ENCODE measurements around the gene ZIC4. TPM values are rescaled to one million over a fixed set of nuclear protein-coding genes. Genes with fewer than 3 reads are reported as not detected.

The ZIC4 gene
- total and polyA plus RNA-seq, 4 donors, result 0.09 to 1.4 (median 0.37) TPM

DNA sequence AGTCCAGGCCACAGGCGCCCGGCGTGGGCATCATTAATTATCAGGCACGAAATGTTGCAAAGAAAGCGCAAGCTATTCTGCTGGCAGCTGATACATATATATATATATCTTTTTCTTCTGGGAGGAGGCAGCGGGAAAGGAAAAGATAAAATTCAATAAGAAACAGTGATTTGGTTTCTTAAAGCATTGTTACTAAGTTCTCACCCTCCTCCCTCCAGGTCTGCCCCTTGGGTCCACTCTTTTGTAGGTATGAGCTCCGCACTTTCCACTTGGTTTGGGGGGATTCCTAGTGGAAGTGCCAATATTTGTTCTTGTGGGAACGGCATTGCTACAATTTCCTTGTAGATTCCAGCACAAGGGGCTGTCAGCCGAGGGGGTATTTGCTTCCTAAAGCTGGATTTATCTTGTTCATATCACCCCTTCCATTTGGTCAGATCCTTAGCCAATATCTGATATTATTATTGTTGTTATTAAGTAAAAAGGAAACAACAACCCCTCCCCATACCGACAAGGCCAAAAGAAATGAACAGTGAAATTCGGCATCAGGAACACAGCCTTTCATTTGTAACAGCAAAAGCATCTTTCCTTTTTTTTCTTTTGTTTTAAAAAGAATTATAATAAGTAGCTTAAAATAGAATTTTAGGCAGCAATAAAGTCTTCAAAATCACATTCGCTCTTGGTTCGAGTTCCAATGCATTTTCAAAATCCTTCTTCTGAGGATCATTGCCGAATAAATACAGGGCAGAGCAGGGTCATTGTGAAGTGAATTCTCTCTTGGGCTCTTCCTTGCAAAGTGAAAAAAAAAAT is 18.4 kb upstream of the ZIC4 start:
- no peak for ATAC-seq (ENCODE audit: low FRiP score)
- 44 to 49% methylated on average over 14 of the region's 14 CpGs for WGBS, 2 donors
- intact Hi-C loops (cut with DNase I), result no loop called here

DNA sequence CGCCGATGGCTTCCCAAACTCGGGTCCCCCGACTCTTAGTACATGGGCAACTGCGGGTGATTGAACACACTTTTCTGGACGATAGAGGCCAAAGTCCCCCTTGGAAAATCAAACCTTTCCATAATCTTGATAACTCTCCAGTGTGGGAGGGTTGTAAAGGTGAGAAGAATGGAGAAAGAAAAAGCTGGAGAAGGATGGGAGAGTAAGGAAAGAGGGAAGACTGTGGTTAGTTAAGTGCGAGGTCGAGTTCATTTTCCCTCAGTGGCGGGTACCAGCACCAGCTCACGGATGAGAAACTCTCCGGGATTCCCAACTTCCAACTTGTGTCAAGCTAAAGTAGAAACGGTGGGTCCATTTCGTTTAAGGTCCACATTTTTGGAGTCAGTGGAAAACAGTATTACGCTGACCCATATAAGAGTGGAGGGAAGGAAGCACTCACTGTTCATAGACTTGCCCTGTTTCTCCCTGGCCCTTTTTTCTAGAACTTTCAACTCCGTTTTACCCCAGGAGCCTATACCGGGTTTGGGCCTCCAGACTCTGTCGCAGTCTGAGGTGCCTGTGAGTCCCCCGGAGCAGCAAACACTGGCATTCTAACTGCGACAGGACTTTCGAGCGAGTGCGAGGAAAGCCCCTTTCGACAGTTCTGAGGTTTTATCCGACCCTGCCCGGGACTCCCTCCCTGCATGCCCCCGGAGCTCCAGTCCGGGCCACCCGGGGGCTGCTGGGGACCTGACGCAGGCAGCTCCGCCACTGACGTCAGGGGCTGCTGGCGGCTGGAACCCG is 17.6 kb upstream of the ZIC4 start:
- H3K36me3 ChIP-seq (ENCODE audit: control insufficient read depth in 1 of 2, insufficient read depth in 2 of 2, low read length in 1 of 2), result no peaks in the 10 kb centered on the region
- H3K9me3 ChIP-seq (ENCODE audit: control insufficient read depth, low read length), result no peaks in the 10 kb centered on the region
- DNase-seq, result no peak
- intact Hi-C loops (cut with DNase I), result no loop called here
- H3K4me3 ChIP-seq (ENCODE audit: low read length in 2 of 2), result no peak overlapping the region
- H3K27ac ChIP-seq (ENCODE audit: low read depth in 1 of 2, low read length in 2 of 2), result no peak overlapping the region
- WGBS, 2 donors, result 20 to 22% methylated on average over 32 to 33 of the region's 33 CpGs
- no peak for ATAC-seq (ENCODE audit: low FRiP score)
- no peaks in the 10 kb centered on the region for H3K27me3 ChIP-seq (ENCODE audit: control insufficient read depth in 1 of 2, insufficient read depth in 2 of 2, low read length in 1 of 2)
- H3K4me1 ChIP-seq (ENCODE audit: control insufficient read depth in 1 of 2, insufficient read depth in 2 of 2, low read length in 2 of 2), result no peaks in the 10 kb centered on the region

More for the DNA sequence above, 18.4 kb upstream of the ZIC4 start:
- no peaks in the 10 kb centered on the region for H3K4me1 ChIP-seq (ENCODE audit: control insufficient read depth in 1 of 2, insufficient read depth in 2 of 2, low read length in 2 of 2)
- no peaks in the 10 kb centered on the region for H3K9me3 ChIP-seq (ENCODE audit: control insufficient read depth, low read length)
- H3K36me3 ChIP-seq (ENCODE audit: control insufficient read depth in 1 of 2, insufficient read depth in 2 of 2, low read length in 1 of 2), result no peaks in the 10 kb centered on the region
- H3K4me3 ChIP-seq (ENCODE audit: low read length in 2 of 2), result peak overlapping the region in 1 of 2 donors; percentile 22
- H3K27ac ChIP-seq (ENCODE audit: low read depth in 1 of 2, low read length in 2 of 2), result no peak overlapping the region
- DNase-seq, result no peak
- H3K27me3 ChIP-seq (ENCODE audit: control insufficient read depth in 1 of 2, insufficient read depth in 2 of 2, low read length in 1 of 2), result no peaks in the 10 kb centered on the region

DNA sequence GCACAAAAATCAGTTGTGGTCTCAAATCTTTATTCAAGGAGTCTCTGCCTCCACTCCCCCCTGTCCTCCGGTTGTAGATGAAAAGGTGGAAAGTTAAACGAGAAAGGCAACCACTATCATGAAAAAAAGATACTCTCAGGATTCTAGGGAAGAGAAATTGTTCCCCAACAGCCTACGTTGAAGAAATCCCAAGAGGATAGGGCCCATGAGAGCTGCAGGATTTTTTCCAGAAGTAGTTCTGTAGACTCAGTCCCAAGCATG is 17.1 kb upstream of the ZIC4 start:
- Histone ChIP-seq H3K27ac (ENCODE audit: low read depth in 1 of 2, low read length in 2 of 2) (no peak overlapping the region), H3K4me3 (ENCODE audit: low read length in 2 of 2) (no peak overlapping the region), H3K4me1 (ENCODE audit: control insufficient read depth in 1 of 2, insufficient read depth in 2 of 2, low read length in 2 of 2) (no peaks in the 10 kb centered on the region), H3K36me3 (ENCODE audit: control insufficient read depth in 1 of 2, insufficient read depth in 2 of 2, low read length in 1 of 2) (no peaks in the 10 kb centered on the region), H3K27me3 (ENCODE audit: control insufficient read depth in 1 of 2, insufficient read depth in 2 of 2, low read length in 1 of 2) (no peaks in the 10 kb centered on the region), H3K9me3 (ENCODE audit: control insufficient read depth, low read length) (no peaks in the 10 kb centered on the region)
- DNase-seq (no peak), ATAC-seq (ENCODE audit: low FRiP score) (no peak)
- WGBS, 2 donors, result 6 to 17% methylated on average over 3 of the region's 3 CpGs
- intact Hi-C loops (cut with DNase I), result no loop called here

DNA sequence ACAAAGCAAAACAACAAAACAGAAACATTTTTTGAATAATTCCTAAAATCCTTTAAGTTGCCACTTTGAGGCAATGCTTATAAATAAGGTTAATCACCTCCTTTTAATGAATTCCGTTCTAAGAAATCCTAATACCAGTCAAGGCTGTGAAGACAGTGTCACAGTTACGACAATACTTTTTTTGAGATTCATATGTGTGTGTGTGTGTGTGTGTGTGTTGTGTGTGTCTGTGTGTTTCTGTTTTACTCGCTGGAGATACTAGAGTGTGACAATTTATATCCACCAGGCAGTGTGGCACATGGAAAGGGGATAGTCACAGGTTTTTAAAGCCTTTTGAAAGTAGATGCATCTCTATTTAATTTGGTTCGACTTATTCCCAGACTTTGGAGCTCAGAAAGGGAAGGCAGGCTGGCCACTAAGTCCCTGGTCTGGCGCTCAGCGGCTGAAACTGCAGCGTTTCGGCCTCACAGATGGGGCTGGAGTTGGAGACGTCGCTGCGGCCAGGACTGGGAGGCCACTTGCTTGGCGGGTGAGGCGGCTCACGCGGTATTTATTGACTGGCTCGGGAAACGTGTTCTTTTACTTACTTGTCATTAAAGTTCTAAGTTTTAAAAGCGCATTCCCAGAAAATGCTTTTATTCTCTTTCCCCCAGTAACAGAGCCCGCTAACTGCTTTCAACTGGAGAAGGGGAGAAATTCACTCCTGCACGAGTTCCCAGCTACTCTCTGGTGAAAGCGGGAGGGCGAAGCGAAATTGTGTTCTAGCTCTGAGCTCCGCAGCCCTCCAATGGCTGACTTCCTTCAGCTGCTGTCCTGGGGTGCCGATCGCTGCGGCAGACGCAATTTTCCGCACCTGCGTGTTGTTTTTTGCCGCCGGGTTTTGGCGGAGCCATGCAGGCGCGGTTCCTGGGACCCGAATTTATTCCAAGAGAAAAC is 16.5 kb upstream of the ZIC4 start:
- WGBS, 2 donors, result 21 to 23% methylated on average over 36 of the region's 36 CpGs
- Histone ChIP-seq H3K36me3 (ENCODE audit: control insufficient read depth in 1 of 2, insufficient read depth in 2 of 2, low read length in 1 of 2) (no peaks in the 10 kb centered on the region), H3K27ac (ENCODE audit: low read depth in 1 of 2, low read length in 2 of 2) (no peak overlapping the region), H3K27me3 (ENCODE audit: control insufficient read depth in 1 of 2, insufficient read depth in 2 of 2, low read length in 1 of 2) (no peaks in the 10 kb centered on the region), H3K9me3 (ENCODE audit: control insufficient read depth, low read length) (no peaks in the 10 kb centered on the region), H3K4me1 (ENCODE audit: control insufficient read depth in 1 of 2, insufficient read depth in 2 of 2, low read length in 2 of 2) (no peaks in the 10 kb centered on the region), H3K4me3 (ENCODE audit: low read length in 2 of 2) (no peak overlapping the region)
- DNase-seq (no peak), ATAC-seq (ENCODE audit: low FRiP score) (no peak)
- intact Hi-C loops (cut with DNase I), result no loop called here

DNA sequence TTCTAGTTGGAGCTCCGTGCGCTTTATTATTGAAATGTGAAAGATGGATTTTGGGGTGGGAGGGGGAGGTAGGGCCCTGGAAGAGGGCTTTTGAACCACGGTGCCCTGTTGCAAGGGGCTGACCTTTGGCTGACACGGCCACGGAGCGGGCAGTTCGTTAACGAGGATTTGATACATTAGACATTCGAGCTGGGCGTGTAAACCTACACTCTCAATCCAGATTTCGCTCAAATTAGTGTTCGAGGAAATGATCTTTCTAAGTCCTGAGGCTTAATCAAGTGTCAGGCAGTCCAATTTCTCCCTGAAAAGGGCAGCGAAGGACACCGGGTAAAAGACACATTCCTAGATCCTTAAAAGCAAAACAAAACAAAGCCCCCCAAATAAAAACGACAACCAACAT is 15.9 kb upstream of the ZIC4 start:
- H3K36me3 ChIP-seq (ENCODE audit: control insufficient read depth in 1 of 2, insufficient read depth in 2 of 2, low read length in 1 of 2), result no peaks in the 10 kb centered on the region
- ATAC-seq (ENCODE audit: low FRiP score) (no peak), DNase-seq (no peak)
- 31 to 32% methylated on average over 15 of the region's 15 CpGs for WGBS, 2 donors
- H3K9me3 ChIP-seq (ENCODE audit: control insufficient read depth, low read length), result no peaks in the 10 kb centered on the region
- H3K27me3 ChIP-seq (ENCODE audit: control insufficient read depth in 1 of 2, insufficient read depth in 2 of 2, low read length in 1 of 2), result no peaks in the 10 kb centered on the region
- no peak overlapping the region for H3K27ac ChIP-seq (ENCODE audit: low read depth in 1 of 2, low read length in 2 of 2)
- intact Hi-C loops (cut with DNase I), result no loop called here
- no peaks in the 10 kb centered on the region for H3K4me1 ChIP-seq (ENCODE audit: control insufficient read depth in 1 of 2, insufficient read depth in 2 of 2, low read length in 2 of 2)
- H3K4me3 ChIP-seq (ENCODE audit: low read length in 2 of 2), result no peak overlapping the region

DNA sequence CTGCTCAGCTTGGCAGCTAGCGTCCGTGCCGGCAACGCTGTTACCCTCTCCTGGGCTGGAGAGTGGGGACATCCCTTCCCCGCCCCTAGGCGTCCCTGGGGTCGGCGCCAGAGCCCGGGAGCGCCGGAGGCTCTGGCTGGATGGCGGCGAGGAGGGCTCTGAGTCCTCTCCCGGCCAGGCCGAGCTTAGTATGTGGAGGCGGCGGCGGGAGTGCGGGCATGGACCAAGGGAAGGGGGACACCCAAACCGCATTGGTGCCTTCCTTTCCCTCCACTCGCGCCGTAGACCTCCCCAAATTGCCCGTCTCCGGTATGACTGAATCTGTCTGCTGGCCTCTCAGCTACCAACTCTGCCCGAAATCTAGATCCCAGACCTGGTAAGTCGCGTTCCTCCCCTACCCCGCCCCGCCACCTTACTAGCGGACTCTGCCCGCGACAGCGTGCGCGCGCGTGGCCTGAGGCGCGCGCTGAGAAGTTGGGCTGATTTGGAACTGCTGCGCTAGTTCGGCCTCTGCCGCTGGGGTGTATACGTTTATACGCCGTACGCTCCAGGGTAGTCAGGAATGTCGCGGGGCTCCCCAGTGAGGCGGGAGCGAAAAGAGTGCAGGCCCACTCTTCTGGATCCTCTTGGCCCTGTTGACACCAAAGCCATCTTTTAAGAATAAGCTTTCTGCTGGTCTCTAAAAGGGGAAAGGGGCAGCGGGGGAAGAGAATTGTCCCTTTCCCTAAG is 15.0 kb upstream of the ZIC4 start:
- intact Hi-C loops (cut with DNase I), result no loop called here
- H3K27me3 ChIP-seq (ENCODE audit: control insufficient read depth in 1 of 2, insufficient read depth in 2 of 2, low read length in 1 of 2), result no peaks in the 10 kb centered on the region
- H3K36me3 ChIP-seq (ENCODE audit: control insufficient read depth in 1 of 2, insufficient read depth in 2 of 2, low read length in 1 of 2), result no peaks in the 10 kb centered on the region
- no peak for ATAC-seq (ENCODE audit: low FRiP score)
- DNase-seq, result no peak
- H3K27ac ChIP-seq (ENCODE audit: low read depth in 1 of 2, low read length in 2 of 2), result no peak overlapping the region
- no peak overlapping the region for H3K4me3 ChIP-seq (ENCODE audit: low read length in 2 of 2)
- no peaks in the 10 kb centered on the region for H3K4me1 ChIP-seq (ENCODE audit: control insufficient read depth in 1 of 2, insufficient read depth in 2 of 2, low read length in 2 of 2)
- 5 to 7% methylated on average over 49 to 53 of the region's 53 CpGs for WGBS, 2 donors
- H3K9me3 ChIP-seq (ENCODE audit: control insufficient read depth, low read length), result no peaks in the 10 kb centered on the region

DNA sequence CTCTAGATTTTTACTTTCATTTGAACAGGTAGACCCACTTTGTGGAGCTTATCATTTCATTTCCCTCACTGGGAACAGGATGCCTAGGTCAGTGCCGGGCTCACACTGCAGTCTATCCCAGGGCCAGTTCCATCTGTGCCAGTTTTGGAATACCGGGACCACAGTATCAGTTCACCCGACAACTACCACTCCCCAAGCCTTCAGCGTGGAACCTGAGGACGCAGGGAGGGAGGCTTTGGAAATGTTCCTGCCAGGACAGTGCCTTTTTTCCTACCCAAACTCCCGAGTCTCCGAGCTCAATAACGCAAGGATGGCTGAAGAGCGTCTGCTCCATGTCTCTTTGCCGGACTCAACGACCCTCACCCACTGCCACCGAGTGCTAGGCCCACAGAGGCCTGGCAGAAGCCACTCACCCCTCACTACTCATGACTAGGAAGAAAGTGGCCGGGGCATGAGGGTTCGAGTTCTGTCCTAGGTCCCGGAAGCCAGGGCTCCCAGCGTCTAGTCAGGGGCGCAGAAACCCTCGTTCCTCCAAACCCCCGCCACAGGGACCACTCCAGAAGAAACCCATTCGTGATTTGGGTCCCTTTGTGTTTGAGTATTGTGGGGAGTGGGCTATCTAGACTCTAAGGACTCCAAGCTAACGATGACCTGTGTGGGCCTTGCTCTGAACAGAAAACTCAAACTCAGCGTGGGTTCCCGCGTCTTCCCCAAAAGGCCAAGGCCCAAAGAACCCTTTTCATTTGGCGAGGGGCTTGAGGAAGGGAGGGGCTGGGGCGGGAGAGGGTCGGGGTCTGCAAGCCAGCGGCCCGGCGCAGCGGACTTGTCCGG is 14.2 kb upstream of the ZIC4 start:
- Histone ChIP-seq H3K4me1 (ENCODE audit: control insufficient read depth in 1 of 2, insufficient read depth in 2 of 2, low read length in 2 of 2) (no peaks in the 10 kb centered on the region), H3K36me3 (ENCODE audit: control insufficient read depth in 1 of 2, insufficient read depth in 2 of 2, low read length in 1 of 2) (no peaks in the 10 kb centered on the region), H3K9me3 (ENCODE audit: control insufficient read depth, low read length) (no peaks in the 10 kb centered on the region), H3K4me3 (ENCODE audit: low read length in 2 of 2) (no peak overlapping the region), H3K27me3 (ENCODE audit: control insufficient read depth in 1 of 2, insufficient read depth in 2 of 2, low read length in 1 of 2) (no peaks in the 10 kb centered on the region), H3K27ac (ENCODE audit: low read depth in 1 of 2, low read length in 2 of 2) (no peak overlapping the region)
- ATAC-seq (ENCODE audit: low FRiP score) (no peak), DNase-seq (no peak)
- 42 to 47% methylated on average over 32 of the region's 32 CpGs for WGBS, 2 donors
- intact Hi-C loops (cut with DNase I), result no loop called here

Measured in aorta (tissue), 5 donors.